NCI-H82 treated with DMSO at 0.1 percent for 48 hours (cell line): ENCODE results near the gene RADX.

ENCODE experiments used
- DNase-seq: peaks from one replicate; lab custom pipeline; 2025; ENCODE audit not compliant: unreplicated experiment; lab: John Stamatoyannopoulos, UW

RADX gene

GRCh38 chrX:106680716-106681115, 68.9 kb downstream of the RADX start:
- DNase-seq: no peak

GRCh38 chrX:106684207-106684606, 72.4 kb downstream of the RADX start:
- DNase-seq: no peak

- DNase-seq: no peak
Observed at GRCh38 chrX:106692425-106693065, 80.8 kb downstream of the RADX start.

GRCh38 chrX:106696502-106696901, 84.7 kb downstream of the RADX start:
- no peak for DNase-seq

GRCh38 chrX:106698693-106699092, 86.9 kb downstream of the RADX start:
- no peak for DNase-seq

- DNase-seq: no peak
Observed at GRCh38 chrX:106702636-106703035, 90.9 kb downstream of the RADX start.

GRCh38 chrX:106706466-106706865, 94.7 kb downstream of the RADX start:
- DNase-seq: no peak

- DNase-seq: no peak
Observed at GRCh38 chrX:106707771-106708454, 96.1 kb downstream of the RADX start.

- no peak for DNase-seq
Observed at GRCh38 chrX:106710771-106711170, 99.0 kb downstream of the RADX start.

GRCh38 chrX:106711375-106711774, 99.6 kb downstream of the RADX start:
- no peak for DNase-seq

- DNase-seq: no peak
Observed at GRCh38 chrX:106716004-106716403, 104.2 kb downstream of the RADX start.

GRCh38 chrX:106716463-106716862, 104.7 kb downstream of the RADX start:
- no peak for DNase-seq

- no peak for DNase-seq
Observed at GRCh38 chrX:106718709-106719108, 106.9 kb downstream of the RADX start.

- DNase-seq: no peak
Observed at GRCh38 chrX:106725931-106726330, 114.2 kb downstream of the RADX start.

GRCh38 chrX:106726485-106727437, 115.0 kb downstream of the RADX start, which contains the start of gene RNF128:
Gene RNF128, plus strand, starts transcription at chrX:106726701. Its CDS starts 213 bp downstream, at chrX:106726914.
- DNase-seq: no peak

- no peak for DNase-seq
Observed at GRCh38 chrX:106728337-106728736, 116.6 kb downstream of the RADX start.
